ENCODE measurements around the gene CDK9.

DNA sequence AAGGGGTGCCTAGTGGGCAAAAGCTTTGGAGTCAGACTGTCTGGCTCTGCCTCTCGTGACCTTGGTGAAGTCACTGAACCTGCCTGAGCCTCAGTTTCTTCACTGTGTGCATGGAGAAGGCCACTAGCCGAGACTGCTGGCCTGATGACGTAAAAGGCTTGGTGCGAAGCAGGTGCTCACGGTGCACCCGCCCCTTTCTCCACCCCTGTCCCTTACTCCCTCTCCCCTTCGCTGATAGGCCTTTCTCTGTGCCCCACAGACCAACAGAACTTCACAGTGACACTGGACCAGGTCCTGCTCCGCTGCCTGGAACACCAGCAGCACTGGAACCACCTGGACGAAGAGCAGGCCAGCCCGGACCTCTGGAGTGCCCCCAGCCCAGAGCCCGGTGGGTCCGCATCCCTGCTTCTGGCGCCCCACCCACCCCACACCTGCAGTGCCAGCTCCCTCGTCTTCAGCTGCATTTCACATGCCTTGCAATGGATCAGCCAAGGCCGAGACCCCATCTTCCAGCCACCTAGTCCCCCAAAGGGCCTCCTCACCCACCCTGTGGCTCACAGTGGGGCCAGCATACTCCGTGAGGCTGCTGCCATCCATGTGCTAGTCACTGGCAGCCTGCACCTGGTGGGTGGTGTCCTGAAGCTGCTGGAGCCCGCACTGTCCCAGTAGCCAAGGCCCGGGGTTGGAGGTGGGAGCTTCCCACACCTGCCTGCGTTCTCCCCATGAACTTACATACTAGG is 27.3 kb downstream of the CDK9 start:
- no peak for TF ChIP-seq BHLHE40 (IDR thresholded peaks at IDR 0.05; ENCODE audit: low read depth, low read length)
- TF ChIP-seq, protein P1, sequence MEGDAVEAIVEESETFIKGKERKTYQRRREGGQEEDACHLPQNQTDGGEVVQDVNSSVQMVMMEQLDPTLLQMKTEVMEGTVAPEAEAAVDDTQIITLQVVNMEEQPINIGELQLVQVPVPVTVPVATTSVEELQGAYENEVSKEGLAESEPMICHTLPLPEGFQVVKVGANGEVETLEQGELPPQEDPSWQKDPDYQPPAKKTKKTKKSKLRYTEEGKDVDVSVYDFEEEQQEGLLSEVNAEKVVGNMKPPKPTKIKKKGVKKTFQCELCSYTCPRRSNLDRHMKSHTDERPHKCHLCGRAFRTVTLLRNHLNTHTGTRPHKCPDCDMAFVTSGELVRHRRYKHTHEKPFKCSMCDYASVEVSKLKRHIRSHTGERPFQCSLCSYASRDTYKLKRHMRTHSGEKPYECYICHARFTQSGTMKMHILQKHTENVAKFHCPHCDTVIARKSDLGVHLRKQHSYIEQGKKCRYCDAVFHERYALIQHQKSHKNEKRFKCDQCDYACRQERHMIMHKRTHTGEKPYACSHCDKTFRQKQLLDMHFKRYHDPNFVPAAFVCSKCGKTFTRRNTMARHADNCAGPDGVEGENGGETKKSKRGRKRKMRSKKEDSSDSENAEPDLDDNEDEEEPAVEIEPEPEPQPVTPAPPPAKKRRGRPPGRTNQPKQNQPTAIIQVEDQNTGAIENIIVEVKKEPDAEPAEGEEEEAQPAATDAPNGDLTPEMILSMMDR (conservative IDR thresholded peaks at IDR 0.05; ENCODE audit: low read depth, low read length): no peak
- no peak for TF ChIP-seq POLR2A (IDR thresholded peaks at IDR 0.05; ENCODE audit: low read depth, low read length)
- no peak for TF ChIP-seq RAD21 (IDR thresholded peaks at IDR 0.05; ENCODE audit: low read length)
